ENCODE data around the gene UBAC2. TPM values are rescaled to one million over a fixed set of nuclear protein-coding genes. Genes with fewer than 3 reads are reported as not detected.

UBAC2 gene
- total and polyA plus RNA-seq, 4 donors = 32.9 to 42.3 (median 35.3) TPM

- 83% methylated on average over 8 of the region's 8 CpGs for WGBS
- H3K4me3 ChIP-seq (ENCODE audit: low read depth in 1 of 3, low read length in 3 of 3) = no peak overlapping the region
- H3K36me3 ChIP-seq (ENCODE audit: control insufficient read depth in 4 of 4, insufficient read depth in 3 of 4, low read depth in 1 of 4, low read length in 3 of 4) = peaks cover 0 to 32% (median 14%) of the 10 kb centered on the region in 4 donors
- no peaks in the 10 kb centered on the region for H3K27me3 ChIP-seq (ENCODE audit: control insufficient read depth in 4 of 4, insufficient read depth in 4 of 4, low read length in 3 of 4)
- TF ChIP-seq MAX (IDR thresholded peaks at IDR 0.05) (no peak), ZBTB33 (IDR thresholded peaks at IDR 0.05) (no peak), HNF4G (IDR thresholded peaks at IDR 0.05) (no peak), SP1 (IDR thresholded peaks at IDR 0.05) (no peak), GABPA (IDR thresholded peaks at IDR 0.05 in 1 of 2, conservative IDR thresholded peaks at IDR 0.05 in 1 of 2) (no peak), NR2F2 (IDR thresholded peaks at IDR 0.05) (no peak), ATF3 (IDR thresholded peaks at IDR 0.05) (no peak), TAF1 (conservative IDR thresholded peaks at IDR 0.05) (no peak), YY1 (IDR thresholded peaks at IDR 0.05) (no peak), REST (IDR thresholded peaks at IDR 0.05) (no peak), HNF4A (conservative IDR thresholded peaks at IDR 0.05) (no peak), RAD21 (IDR thresholded peaks at IDR 0.05) (no peak), JUND (IDR thresholded peaks at IDR 0.05) (no peak), FOXA2 (IDR thresholded peaks at IDR 0.05) (no peak), FOXA1 (IDR thresholded peaks at IDR 0.05) (no peak), CTCF (IDR thresholded peaks at IDR 0.05; ENCODE audit: low read depth, low read length, missing input control) (no peak), EGR1 (IDR thresholded peaks at IDR 0.05; ENCODE audit: low read depth in 2 of 2) (no peak), RXRA (IDR thresholded peaks at IDR 0.05) (no peak)
- H3K4me1 ChIP-seq (ENCODE audit: control insufficient read depth in 4 of 4, insufficient read depth in 4 of 4, low read length in 3 of 4) = peaks cover 0 to 12% (median 3%) of the 10 kb centered on the region in 4 donors
- no peak overlapping the region for H3K9ac ChIP-seq (ENCODE audit: low read depth in 1 of 2, low read length in 2 of 2)
- H3K27ac ChIP-seq (ENCODE audit: low read depth in 1 of 2, low read length in 2 of 2) = no peak overlapping the region
- H3K9me3 ChIP-seq (ENCODE audit: control insufficient read depth in 4 of 4, low read length in 3 of 4) = no peaks in the 10 kb centered on the region
- DNase-seq (ENCODE audit: low spot score) = no peak
These were observed 153.8 kb downstream of the UBAC2 start for GRCh38 chr13:99354371-99354951.
